HCT116 (cell line): Measurements from ENCODE around the gene GABBR2. TPM values are rescaled to one million over a fixed set of nuclear protein-coding genes. Genes with fewer than 3 reads are reported as not detected.

ENCODE experiments used
- ATAC-seq: fragments of 200-7000 bp; cut with Tn5 transposase; 2 replicates; pipeline ENCODE4 v1.9.1; 2020; ENCODE audit warnings: mild to moderate bottlenecking, moderate library complexity
- BruUV-seq: library from RNA; stranded (reverse); fragments of 400-500 nt; replicated peaks from 2 replicates; lab custom pipeline; 2021; lab: Mats Ljungman, UMichigan
- CTCF ChIA-PET: fragments of 300-600 bp; sonication (Branson Sonifier 250); formaldehyde crosslinking; loops from one replicate; lab custom pipeline; 2021; ENCODE audit warnings: antibody characterized with exemption; lab: Charles Lee
- POLR2A ChIA-PET: fragments of 300-600, 350-600 bp; sonication (Branson Sonifier 250); formaldehyde crosslinking; loops from one replicate; lab custom pipeline; 2021; ENCODE audit warnings: antibody characterized with exemption; lab: Charles Lee
- RAD21 ChIA-PET, 2 experiments: fragments of 300-600 bp; sonication (Branson Sonifier 250); formaldehyde crosslinking; loops; one replicate each; lab custom pipeline; 2023; ENCODE audit warnings: low total read pairs in 2 of 2; ENCODE audit not compliant: uncharacterized antibody in 2 of 2, unreplicated experiment in 2 of 2, low non-redundant PET in 1 of 2; lab: Charles Lee
- DNase-seq: peaks from one replicate; pipeline ENCODE4 v3.0.0-alpha.2; 2010; ENCODE audit warnings: low read depth, low spot score
- H2AFZ ChIP-seq: fragments of 200-600 bp; shearing (Covaris generic), sonication (generic); 2 replicates; pipeline ENCODE4 v1.6.1; 2017; ENCODE audit warnings: low read depth, mixed run types, mixed read lengths, antibody characterized with exemption, low read length; ENCODE audit not compliant: poor library complexity, severe bottlenecking
- H3K27ac ChIP-seq: 2 replicates; pipeline ENCODE4 v1.5.1; 2012; ENCODE audit warnings: low read depth, low read length
- H3K27me3 ChIP-seq: fragments of 200-600 bp; sonication (generic); 2 replicates; pipeline ENCODE4 v1.6.1; 2016; ENCODE audit warnings: mixed run types, low read length, mixed read lengths; ENCODE audit not compliant: insufficient read depth
- H3K36me3 ChIP-seq, 2 experiments: fragments of 200-500 bp in 1 of 2; fragments of 200-600 bp in 1 of 2; sonication (Bioruptor generic) in 1 of 2; sonication (generic) in 1 of 2; 2 replicates each; pipeline versions ENCODE4 v1.5.1 to v1.6.1; 2014 to 2016; ENCODE audit warnings: low read length in 2 of 2, inconsistent platforms in 1 of 2, mixed read lengths in 1 of 2, mixed run types in 1 of 2; ENCODE audit not compliant: insufficient read depth in 2 of 2, control insufficient read depth in 1 of 2
- H3K4me1 ChIP-seq, 2 experiments: fragments of 200-600 bp in 1 of 2; sonication (generic) in 1 of 2; 2 replicates each; pipeline versions ENCODE4 v1.5.1 to v1.6.1; 2012 to 2017; ENCODE audit warnings: low read length in 2 of 2, inconsistent platforms in 1 of 2, mild to moderate bottlenecking in 1 of 2, mixed read lengths in 1 of 2, mixed run types in 1 of 2, moderate library complexity in 1 of 2; ENCODE audit not compliant: insufficient read depth in 2 of 2, control insufficient read depth in 1 of 2
- H3K4me2 ChIP-seq: fragments of 200-600 bp; sonication (generic); 2 replicates; pipeline ENCODE4 v1.6.1; 2017; ENCODE audit warnings: mixed run types, low read length, mixed read lengths
- H3K4me3 ChIP-seq, 2 experiments: fragments of 200-600 bp in 1 of 2; sonication (generic) in 1 of 2; replicated peaks in 1 of 2; 2 replicates each; pipeline ENCODE4 v1.5.1; 2011 to 2016; ENCODE audit warnings: low read length in 2 of 2, control low read depth in 1 of 2, low read depth in 1 of 2, mild to moderate bottlenecking in 1 of 2, mixed read lengths in 1 of 2, mixed run types in 1 of 2
- H3K79me2 ChIP-seq: fragments of 200-600 bp; sonication (generic); 2 replicates; pipeline ENCODE4 v1.6.1; 2017; ENCODE audit warnings: mild to moderate bottlenecking, mixed run types, low read length, moderate library complexity, mixed read lengths; ENCODE audit not compliant: insufficient read depth
- H3K9ac ChIP-seq: fragments of 200-600 bp; sonication (generic); 2 replicates; pipeline ENCODE4 v1.6.1; 2016; ENCODE audit warnings: low read length, mixed read lengths
- H3K9me2 ChIP-seq: fragments of 200-600 bp; sonication (generic), shearing (Covaris generic); 2 replicates; pipeline ENCODE4 v1.6.1; 2017; ENCODE audit warnings: mixed run types, mild to moderate bottlenecking, moderate library complexity; ENCODE audit not compliant: insufficient read depth
- H3K9me3 ChIP-seq, 2 experiments: fragments of 200-500 bp in 1 of 2; fragments of 200-600 bp in 1 of 2; sonication (Bioruptor generic) in 1 of 2; sonication (generic) in 1 of 2; 2 replicates each; pipeline ENCODE4 v1.6.1; 2014 to 2017; ENCODE audit warnings: low read length in 2 of 2, mixed read lengths in 2 of 2, inconsistent platforms in 1 of 2, low read depth in 1 of 2, mild to moderate bottlenecking in 1 of 2, mixed run types in 1 of 2, moderate library complexity in 1 of 2; ENCODE audit not compliant: control insufficient read depth in 1 of 2, insufficient read depth in 1 of 2
- H4K20me1 ChIP-seq: fragments of 200-600 bp; sonication (generic), shearing (Covaris generic); 2 replicates; pipeline ENCODE4 v1.6.1; 2017; ENCODE audit warnings: mixed run types, mild to moderate bottlenecking, moderate library complexity; ENCODE audit not compliant: insufficient read depth
- CBX3 ChIP-seq: IDR thresholded peaks from 2 replicates; pipeline ENCODE4 v1.6.1; 2012; ENCODE audit warnings: low read depth
- CEBPB ChIP-seq: IDR thresholded peaks from 2 replicates; pipeline ENCODE4 v1.6.1; 2012; ENCODE audit warnings: low read depth
- EGR1 ChIP-seq: IDR thresholded peaks from 2 replicates; pipeline ENCODE4 v1.6.1; 2012; ENCODE audit warnings: low read depth
- EZH2phosphoT487 ChIP-seq: fragments of 200-600 bp; IDR thresholded peaks from 2 replicates; pipeline ENCODE4 v1.6.1; 2018; ENCODE audit warnings: antibody characterized with exemption, borderline replicate concordance
- FOSL1 ChIP-seq: IDR thresholded peaks from 2 replicates; pipeline ENCODE4 v1.6.1; 2012; ENCODE audit warnings: low read depth
- JUND ChIP-seq: IDR thresholded peaks from 2 replicates; pipeline ENCODE4 v1.6.1; 2012
- POLR2A ChIP-seq: IDR thresholded peaks from 2 replicates; pipeline ENCODE4 v1.7.0; 2011; ENCODE audit warnings: borderline replicate concordance; ENCODE audit not compliant: insufficient read depth, insufficient read length; ENCODE audit errors: extremely low read depth
- RAD21 ChIP-seq: IDR thresholded peaks from 2 replicates; pipeline ENCODE4 v1.6.1; 2012; ENCODE audit warnings: low read depth, mild to moderate bottlenecking
- REST ChIP-seq: IDR thresholded peaks from 2 replicates; pipeline ENCODE4 v1.6.1; 2012; ENCODE audit warnings: low read depth
- SIN3A ChIP-seq: IDR thresholded peaks from 2 replicates; pipeline ENCODE4 v1.6.1; 2012; ENCODE audit warnings: low read depth
- SP1 ChIP-seq: IDR thresholded peaks from 2 replicates; pipeline ENCODE4 v1.6.1; 2012; ENCODE audit warnings: low read depth
- SRF ChIP-seq: IDR thresholded peaks from 2 replicates; pipeline ENCODE4 v1.6.1; 2012; ENCODE audit warnings: low read depth
- TCF7L2 ChIP-seq: IDR thresholded peaks from 2 replicates; pipeline ENCODE4 v1.7.0; 2011; ENCODE audit warnings: borderline replicate concordance, inconsistent platforms; ENCODE audit not compliant: insufficient read depth, insufficient read length; ENCODE audit errors: extremely low read depth
- ZBTB33 ChIP-seq: IDR thresholded peaks from 2 replicates; pipeline ENCODE4 v1.6.1; 2011; ENCODE audit warnings: mild to moderate bottlenecking, low read length, moderate library complexity; ENCODE audit not compliant: insufficient replicate concordance; ENCODE audit errors: extremely low read depth
- ZFX ChIP-seq: fragments of 450-650 bp; IDR thresholded peaks from 2 replicates; pipeline ENCODE4 v1.6.1; 2017
- ZNF274 ChIP-seq: fragments of 200-500 bp; sonication (Bioruptor generic); IDR thresholded peaks from 2 replicates; pipeline ENCODE4 v1.6.1; 2014; ENCODE audit warnings: mild to moderate bottlenecking, low read depth, low read length, inconsistent platforms
- intact Hi-C: fragments of 100-400 bp; cut with micrococcal nuclease; formaldehyde crosslinking; loops from 2 replicates; pipeline ENCODE4 v1.10.0; 2022
- total RNA-seq: library from RNA; stranded (reverse); gene quantifications from one replicate; pipeline ENCODE4 v1.2.1, GENCODE V29; 2021; ENCODE audit not compliant: unreplicated experiment
- TF ChIP-seq, protein P1 (sequence below), 3 experiments: fragments of 200-600 bp in 1 of 3; sonication (generic) in 1 of 3; IDR thresholded peaks in 2 of 3; conservative IDR thresholded peaks in 1 of 3; 2 replicates each; pipeline ENCODE4 v1.5.1; 2012 to 2017; ENCODE audit warnings: low read depth in 2 of 3, low read length in 2 of 3, antibody characterized with exemption in 1 of 3, borderline replicate concordance in 1 of 3, control low read depth in 1 of 3, mild to moderate bottlenecking in 1 of 3, mixed read lengths in 1 of 3, mixed run types in 1 of 3, moderate library complexity in 1 of 3; ENCODE audit not compliant: insufficient read depth in 1 of 3
- TF ChIP-seq, protein P2 (sequence below): IDR thresholded peaks from 2 replicates; pipeline ENCODE4 v1.6.1; 2012

GABBR2 gene
- total RNA-seq, 1 experiment from 2014 or later: 0.15 TPM

GRCh38 chr9:98652302-98652701 is 56.4 kb downstream of the GABBR2 start:
- no TSS peak for BruUV-seq
- no peak overlapping the region for H3K27ac ChIP-seq
- DNase-seq (no peak), ATAC-seq (no peak)
- peaks cover 6% of the 10 kb centered on the region for H3K27me3 ChIP-seq
- no peaks in the 10 kb centered on the region for H3K9me2 ChIP-seq
- ChIA-PET POLR2A (no interaction called here), RAD21 (no interaction called here), CTCF (interaction anchor here (1.5 kb wide), 1 partner anchor 26 kb away, joined by 4 read pairs; no protein-coding TSS in a partner anchor)
- H3K4me2 ChIP-seq: no peak overlapping the region
- no peak overlapping the region for H3K9ac ChIP-seq
- no peak overlapping the region for H2AFZ ChIP-seq
- TF ChIP-seq ZNF274 (no peak), SRF (no peak), SP1 (no peak), CBX3 (no peak), JUND (no peak), CEBPB (no peak), POLR2A (no peak), SIN3A (no peak), ZBTB33 (no peak), ZFX (no peak), TCF7L2 (no peak), EZH2phosphoT487 (no peak), RAD21 (no peak), EGR1 (no peak), REST (no peak), FOSL1 (no peak)
- TF ChIP-seq, protein P1, sequence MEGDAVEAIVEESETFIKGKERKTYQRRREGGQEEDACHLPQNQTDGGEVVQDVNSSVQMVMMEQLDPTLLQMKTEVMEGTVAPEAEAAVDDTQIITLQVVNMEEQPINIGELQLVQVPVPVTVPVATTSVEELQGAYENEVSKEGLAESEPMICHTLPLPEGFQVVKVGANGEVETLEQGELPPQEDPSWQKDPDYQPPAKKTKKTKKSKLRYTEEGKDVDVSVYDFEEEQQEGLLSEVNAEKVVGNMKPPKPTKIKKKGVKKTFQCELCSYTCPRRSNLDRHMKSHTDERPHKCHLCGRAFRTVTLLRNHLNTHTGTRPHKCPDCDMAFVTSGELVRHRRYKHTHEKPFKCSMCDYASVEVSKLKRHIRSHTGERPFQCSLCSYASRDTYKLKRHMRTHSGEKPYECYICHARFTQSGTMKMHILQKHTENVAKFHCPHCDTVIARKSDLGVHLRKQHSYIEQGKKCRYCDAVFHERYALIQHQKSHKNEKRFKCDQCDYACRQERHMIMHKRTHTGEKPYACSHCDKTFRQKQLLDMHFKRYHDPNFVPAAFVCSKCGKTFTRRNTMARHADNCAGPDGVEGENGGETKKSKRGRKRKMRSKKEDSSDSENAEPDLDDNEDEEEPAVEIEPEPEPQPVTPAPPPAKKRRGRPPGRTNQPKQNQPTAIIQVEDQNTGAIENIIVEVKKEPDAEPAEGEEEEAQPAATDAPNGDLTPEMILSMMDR (IDR thresholded peaks at IDR 0.05 in 2 of 3, conservative IDR thresholded peaks at IDR 0.05 in 1 of 3; ENCODE audit: borderline replicate concordance in 1 of 3, insufficient read depth in 1 of 3, low read depth in 2 of 3, low read length in 2 of 3): no peak
- TF ChIP-seq, protein P2, sequence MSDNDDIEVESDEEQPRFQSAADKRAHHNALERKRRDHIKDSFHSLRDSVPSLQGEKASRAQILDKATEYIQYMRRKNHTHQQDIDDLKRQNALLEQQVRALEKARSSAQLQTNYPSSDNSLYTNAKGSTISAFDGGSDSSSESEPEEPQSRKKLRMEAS: no peak
- no peaks in the 10 kb centered on the region for H3K9me3 ChIP-seq
- H4K20me1 ChIP-seq: no peaks in the 10 kb centered on the region
- H3K79me2 ChIP-seq: no peaks in the 10 kb centered on the region
- no peak overlapping the region for H3K4me3 ChIP-seq
- no peaks in the 10 kb centered on the region for H3K36me3 ChIP-seq
- intact Hi-C loops: no loop called here
- no peaks in the 10 kb centered on the region for H3K4me1 ChIP-seq
